ENCODE results near the gene KDM4C. TPM values are rescaled to one million over a fixed set of nuclear protein-coding genes. Genes with fewer than 3 reads are reported as not detected.

KDM4C gene
- total and polyA plus RNA-seq, 2 donors (not counting 1 experiment from before 2014, with no cell fraction given) = 13.0 to 39.0 TPM

DNA sequence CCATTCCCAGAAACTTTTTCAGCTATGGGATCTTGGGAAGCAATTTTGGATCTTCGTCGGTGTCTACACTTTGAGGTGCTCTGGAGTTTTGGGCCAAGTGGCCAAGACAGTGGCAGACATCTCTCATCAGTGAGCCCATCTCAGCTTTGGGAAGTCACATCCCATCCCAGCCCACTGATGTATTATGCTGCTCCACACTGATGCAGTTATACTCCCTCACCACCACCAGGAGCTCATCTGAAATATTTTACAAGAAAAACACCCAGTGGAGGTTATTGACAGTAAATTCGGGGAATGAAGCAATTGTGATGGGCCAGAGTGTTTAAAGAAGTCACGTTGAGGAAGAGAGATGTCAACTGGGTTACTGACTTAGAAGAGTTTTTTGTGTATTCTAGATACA lies 378.0 kb downstream of the KDM4C start:
- Histone ChIP-seq H3K9ac (ENCODE audit: insufficient read depth, low read length) (no peak overlapping the region), H3K4me2 (ENCODE audit: extremely low read depth, insufficient read depth, low read length) (no peak overlapping the region), H3K36me3 (ENCODE audit: control insufficient read depth, insufficient read depth, low read length) (no peaks in the 10 kb centered on the region), H3K4me3 (replicated peaks in 1 of 4; ENCODE audit: control extremely low read depth in 1 of 4, insufficient read depth in 1 of 4, low read depth in 3 of 4, low read length in 4 of 4) (no peak overlapping the region), H3K4me1 (ENCODE audit: control insufficient read depth, extremely low read depth, insufficient read depth, low read length) (no peaks in the 10 kb centered on the region), H3K27me3 (ENCODE audit: control insufficient read depth, insufficient read depth, low read length) (no peaks in the 10 kb centered on the region), H4K20me1 (ENCODE audit: control insufficient read depth, extremely low read depth, insufficient read depth, low read length) (no peaks in the 10 kb centered on the region), H3K9me3 (ENCODE audit: control insufficient read depth, insufficient read depth, low read depth, low read length) (no peaks in the 10 kb centered on the region), H2AFZ (ENCODE audit: low read length) (no peak overlapping the region), H3K27ac (ENCODE audit: insufficient read depth, low read length) (no peak overlapping the region), H3K79me2 (ENCODE audit: control insufficient read depth, insufficient read depth, low read length) (no peaks in the 10 kb centered on the region)
- TF ChIP-seq, protein P1, sequence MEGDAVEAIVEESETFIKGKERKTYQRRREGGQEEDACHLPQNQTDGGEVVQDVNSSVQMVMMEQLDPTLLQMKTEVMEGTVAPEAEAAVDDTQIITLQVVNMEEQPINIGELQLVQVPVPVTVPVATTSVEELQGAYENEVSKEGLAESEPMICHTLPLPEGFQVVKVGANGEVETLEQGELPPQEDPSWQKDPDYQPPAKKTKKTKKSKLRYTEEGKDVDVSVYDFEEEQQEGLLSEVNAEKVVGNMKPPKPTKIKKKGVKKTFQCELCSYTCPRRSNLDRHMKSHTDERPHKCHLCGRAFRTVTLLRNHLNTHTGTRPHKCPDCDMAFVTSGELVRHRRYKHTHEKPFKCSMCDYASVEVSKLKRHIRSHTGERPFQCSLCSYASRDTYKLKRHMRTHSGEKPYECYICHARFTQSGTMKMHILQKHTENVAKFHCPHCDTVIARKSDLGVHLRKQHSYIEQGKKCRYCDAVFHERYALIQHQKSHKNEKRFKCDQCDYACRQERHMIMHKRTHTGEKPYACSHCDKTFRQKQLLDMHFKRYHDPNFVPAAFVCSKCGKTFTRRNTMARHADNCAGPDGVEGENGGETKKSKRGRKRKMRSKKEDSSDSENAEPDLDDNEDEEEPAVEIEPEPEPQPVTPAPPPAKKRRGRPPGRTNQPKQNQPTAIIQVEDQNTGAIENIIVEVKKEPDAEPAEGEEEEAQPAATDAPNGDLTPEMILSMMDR (conservative IDR thresholded peaks at IDR 0.05 in 1 of 2, IDR thresholded peaks at IDR 0.05 in 1 of 2; ENCODE audit: low read depth in 1 of 2, low read length in 2 of 2) = peak in 1 of 2 donors; percentile 4
- TF ChIP-seq EZH2 (IDR thresholded peaks at IDR 0.05; ENCODE audit: low read length, missing control alignments) = no peak
- no peak for DNase-seq (ENCODE audit: low read depth in 2 of 2)

DNA sequence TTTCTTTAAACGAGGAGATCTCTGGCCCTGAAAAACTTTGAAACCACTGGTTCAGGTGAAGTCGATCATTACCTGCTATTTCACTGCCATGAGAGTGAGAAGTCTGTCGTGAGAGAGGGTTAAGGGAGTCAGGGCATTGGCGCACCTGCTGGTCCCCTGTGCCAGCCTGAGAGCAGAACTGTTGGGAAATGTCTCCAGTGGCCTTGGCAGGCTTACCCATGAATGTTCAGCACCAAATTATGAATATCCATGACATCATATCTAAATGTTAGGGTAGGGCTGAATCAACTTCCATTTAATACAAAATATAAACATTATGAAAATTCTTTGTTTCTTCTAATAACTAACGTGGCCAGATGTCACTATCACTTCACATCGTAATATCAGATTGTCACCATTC lies 379.3 kb downstream of the KDM4C start:
- Histone ChIP-seq H3K79me2 (ENCODE audit: control insufficient read depth, insufficient read depth, low read length) (no peaks in the 10 kb centered on the region), H3K9ac (ENCODE audit: insufficient read depth, low read length) (no peak overlapping the region), H3K36me3 (ENCODE audit: control insufficient read depth, insufficient read depth, low read length) (no peaks in the 10 kb centered on the region)

DNA sequence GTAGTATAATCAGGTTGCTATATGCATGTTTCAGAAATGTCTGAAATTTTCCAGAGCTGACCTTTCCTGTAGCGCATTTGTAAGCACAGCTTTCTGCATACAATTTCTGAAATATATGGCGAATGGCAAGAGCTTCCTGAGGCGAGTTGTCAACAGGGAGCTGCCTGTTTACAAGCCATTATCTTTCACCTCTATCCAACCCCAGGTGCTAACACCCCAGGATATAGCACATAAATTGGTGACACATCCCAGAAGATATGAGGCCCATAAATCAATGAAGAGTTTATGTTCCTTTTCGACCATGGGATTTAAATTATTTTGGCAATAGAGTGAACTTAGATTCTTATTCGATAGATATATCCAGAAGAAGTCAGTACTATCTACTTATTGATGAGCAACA lies 379.8 kb downstream of the KDM4C start:
- H3K79me2 ChIP-seq (ENCODE audit: control insufficient read depth, insufficient read depth, low read length) = no peaks in the 10 kb centered on the region

More for the DNA sequence above, 379.3 kb downstream of the KDM4C start:
- TF ChIP-seq, protein P1 (conservative IDR thresholded peaks at IDR 0.05 in 1 of 2, IDR thresholded peaks at IDR 0.05 in 1 of 2; ENCODE audit: low read depth in 1 of 2, low read length in 2 of 2) = no peak
- TF ChIP-seq EZH2 (IDR thresholded peaks at IDR 0.05; ENCODE audit: low read length, missing control alignments) = no peak
- no peaks in the 10 kb centered on the region for H4K20me1 ChIP-seq (ENCODE audit: control insufficient read depth, extremely low read depth, insufficient read depth, low read length)
- no peak overlapping the region for H3K4me2 ChIP-seq (ENCODE audit: extremely low read depth, insufficient read depth, low read length)
- H2AFZ ChIP-seq (ENCODE audit: low read length) = no peak overlapping the region
- H3K27ac ChIP-seq (ENCODE audit: insufficient read depth, low read length) = no peak overlapping the region
- no peaks in the 10 kb centered on the region for H3K27me3 ChIP-seq (ENCODE audit: control insufficient read depth, insufficient read depth, low read length)
- DNase-seq (ENCODE audit: low read depth in 2 of 2) = no peak
- no peaks in the 10 kb centered on the region for H3K9me3 ChIP-seq (ENCODE audit: control insufficient read depth, insufficient read depth, low read depth, low read length)
- H3K4me3 ChIP-seq (replicated peaks in 1 of 4; ENCODE audit: control extremely low read depth in 1 of 4, insufficient read depth in 1 of 4, low read depth in 3 of 4, low read length in 4 of 4) = no peak overlapping the region
- no peaks in the 10 kb centered on the region for H3K4me1 ChIP-seq (ENCODE audit: control insufficient read depth, extremely low read depth, insufficient read depth, low read length)

More for the DNA sequence above, 379.8 kb downstream of the KDM4C start:
- Histone ChIP-seq H3K27ac (ENCODE audit: insufficient read depth, low read length) (no peak overlapping the region), H4K20me1 (ENCODE audit: control insufficient read depth, extremely low read depth, insufficient read depth, low read length) (no peaks in the 10 kb centered on the region), H3K4me2 (ENCODE audit: extremely low read depth, insufficient read depth, low read length) (no peak overlapping the region), H3K27me3 (ENCODE audit: control insufficient read depth, insufficient read depth, low read length) (no peaks in the 10 kb centered on the region), H3K9me3 (ENCODE audit: control insufficient read depth, insufficient read depth, low read depth, low read length) (no peaks in the 10 kb centered on the region), H3K4me3 (replicated peaks in 1 of 4; ENCODE audit: control extremely low read depth in 1 of 4, insufficient read depth in 1 of 4, low read depth in 3 of 4, low read length in 4 of 4) (no peak overlapping the region), H3K4me1 (ENCODE audit: control insufficient read depth, extremely low read depth, insufficient read depth, low read length) (no peaks in the 10 kb centered on the region), H3K9ac (ENCODE audit: insufficient read depth, low read length) (no peak overlapping the region), H3K36me3 (ENCODE audit: control insufficient read depth, insufficient read depth, low read length) (no peaks in the 10 kb centered on the region), H2AFZ (ENCODE audit: low read length) (no peak overlapping the region)
- DNase-seq (ENCODE audit: low read depth in 2 of 2) = no peak
- TF ChIP-seq, protein P1 (conservative IDR thresholded peaks at IDR 0.05 in 1 of 2, IDR thresholded peaks at IDR 0.05 in 1 of 2; ENCODE audit: low read depth in 1 of 2, low read length in 2 of 2) = no peak
- no peak for TF ChIP-seq EZH2 (IDR thresholded peaks at IDR 0.05; ENCODE audit: low read length, missing control alignments)
